Gastroesophageal sphincter (tissue), 4 donors: ENCODE data around the gene KIF1A. TPM values are rescaled to one million over a fixed set of nuclear protein-coding genes. Genes with fewer than 3 reads are reported as not detected.

ENCODE experiments used
- ATAC-seq: fragments of 150-250 bp; one replicate; pipeline ENCODE4 v1.9.1; 2016; ENCODE audit warnings: mild to moderate bottlenecking, moderate library complexity
- H3K27ac ChIP-seq, 4 donors: fragments of 200-600 bp; sonication (generic) in 3 of 4; 1 replicate in 3 of 4; 2 replicates in 1 of 4; pipeline ENCODE4 v1.5.1; 2016 to 2019
- H3K27me3 ChIP-seq: fragments of 200-600 bp; sonication (generic); one replicate; pipeline ENCODE4 v1.5.1; 2019
- H3K36me3 ChIP-seq, 2 donors: fragments of 200-600 bp; sonication (generic); one replicate each; pipeline ENCODE4 v1.5.1; 2019; ENCODE audit warnings: control low read depth in 1 of 2
- H3K4me1 ChIP-seq, 3 donors: fragments of 200-600 bp; sonication (generic); 1 replicate in 2 of 3; 2 replicates in 1 of 3; pipeline ENCODE4 v1.5.1; 2016 to 2019; ENCODE audit warnings: control low read depth in 2 of 3
- H3K4me3 ChIP-seq, 2 donors: fragments of 200-600 bp; sonication (generic); one replicate each; pipeline ENCODE4 v1.5.1; 2019; ENCODE audit warnings: mild to moderate bottlenecking in 1 of 2, moderate library complexity in 1 of 2
- H3K9me3 ChIP-seq, 3 donors: fragments of 200-600 bp; sonication (generic); one replicate each; pipeline ENCODE4 v1.5.1; 2017 to 2019; ENCODE audit warnings: control low read depth in 2 of 3
- EP300 ChIP-seq: sonication (generic); formaldehyde crosslinking; IDR thresholded peaks from one replicate; pipeline ENCODE4 v1.6.1; 2017; ENCODE audit warnings: antibody characterized with exemption, mild to moderate bottlenecking
- POLR2A ChIP-seq, 2 donors: fragments of 450-650 bp; IDR thresholded peaks; one replicate each; pipeline ENCODE4 v1.6.1; 2017; ENCODE audit warnings: antibody characterized with exemption in 2 of 2, mild to moderate bottlenecking in 2 of 2, moderate library complexity in 1 of 2
- POLR2AphosphoS5 ChIP-seq: sonication (generic); formaldehyde crosslinking; IDR thresholded peaks from one replicate; pipeline ENCODE4 v1.6.1; 2017; ENCODE audit warnings: antibody characterized with exemption
- WGBS, 2 donors: methylation state at CpG; one replicate each; pipeline ENCODE4 v1.1.5; 2018; ENCODE audit warnings: low coverage in 1 of 2; 5-methylcytosine and 5-hydroxymethylcytosine counted together
- total RNA-seq, 4 donors: library from RNA; depleted of rRNA; stranded (reverse); fragments of >200 nt; gene quantifications; one replicate each; pipeline ENCODE4 v1.1.0, GENCODE V29; 2016
- TF ChIP-seq, protein P1 (sequence below), 4 experiments: fragments of 200-600 bp in 2 of 4; fragments of 450-650 bp in 2 of 4; sonication (generic) in 1 of 4; IDR thresholded peaks; one replicate each; pipeline ENCODE4 v1.5.1; 2017 to 2019; ENCODE audit warnings: antibody characterized with exemption in 4 of 4, mild to moderate bottlenecking in 2 of 4, moderate library complexity in 2 of 4

Gene KIF1A
- total RNA-seq, 4 donors from 2014 or later, result 0.62 to 2.3 (median 1.6) TPM

DNA sequence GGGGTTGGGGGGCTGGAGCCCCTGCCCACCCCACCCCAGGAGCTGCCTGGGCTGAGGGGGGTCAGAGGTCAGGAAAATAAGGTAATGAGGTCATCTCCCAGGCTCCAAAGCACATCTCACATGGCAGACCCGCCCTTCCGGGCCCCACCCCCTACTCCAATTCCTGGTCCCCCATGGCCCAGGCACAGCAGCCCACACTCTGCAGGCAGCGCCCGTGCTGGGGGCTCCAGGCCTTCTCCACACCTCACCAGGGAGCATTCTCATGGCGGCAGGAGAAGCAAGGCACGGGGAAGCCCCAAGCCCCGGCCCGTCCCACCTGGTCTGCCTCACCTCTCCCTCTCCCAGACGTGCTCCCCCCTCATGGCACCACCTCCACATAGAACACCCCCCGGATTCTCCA lies 84.5 kb downstream of the KIF1A start:
- Histone ChIP-seq H3K9me3 (no peaks in the 10 kb centered on the region), H3K27ac (no peak overlapping the region), H3K4me1 (no peaks in the 10 kb centered on the region), H3K36me3 (no peaks in the 10 kb centered on the region), H3K4me3 (no peak overlapping the region), H3K27me3 (peaks cover 31% of the 10 kb centered on the region)
- TF ChIP-seq POLR2AphosphoS5, result no peak
- no peak for TF ChIP-seq POLR2A (IDR thresholded peaks at IDR 0.05)
- TF ChIP-seq, protein P1, sequence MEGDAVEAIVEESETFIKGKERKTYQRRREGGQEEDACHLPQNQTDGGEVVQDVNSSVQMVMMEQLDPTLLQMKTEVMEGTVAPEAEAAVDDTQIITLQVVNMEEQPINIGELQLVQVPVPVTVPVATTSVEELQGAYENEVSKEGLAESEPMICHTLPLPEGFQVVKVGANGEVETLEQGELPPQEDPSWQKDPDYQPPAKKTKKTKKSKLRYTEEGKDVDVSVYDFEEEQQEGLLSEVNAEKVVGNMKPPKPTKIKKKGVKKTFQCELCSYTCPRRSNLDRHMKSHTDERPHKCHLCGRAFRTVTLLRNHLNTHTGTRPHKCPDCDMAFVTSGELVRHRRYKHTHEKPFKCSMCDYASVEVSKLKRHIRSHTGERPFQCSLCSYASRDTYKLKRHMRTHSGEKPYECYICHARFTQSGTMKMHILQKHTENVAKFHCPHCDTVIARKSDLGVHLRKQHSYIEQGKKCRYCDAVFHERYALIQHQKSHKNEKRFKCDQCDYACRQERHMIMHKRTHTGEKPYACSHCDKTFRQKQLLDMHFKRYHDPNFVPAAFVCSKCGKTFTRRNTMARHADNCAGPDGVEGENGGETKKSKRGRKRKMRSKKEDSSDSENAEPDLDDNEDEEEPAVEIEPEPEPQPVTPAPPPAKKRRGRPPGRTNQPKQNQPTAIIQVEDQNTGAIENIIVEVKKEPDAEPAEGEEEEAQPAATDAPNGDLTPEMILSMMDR (IDR thresholded peaks at IDR 0.05), result no peak
- TF ChIP-seq EP300, result no peak
- WGBS, 2 donors, result 83% methylated on average over 1 of the region's 10 CpGs; no CpG with 5 or more reads in 1 of the 2 donors
- ATAC-seq, result no peak

DNA sequence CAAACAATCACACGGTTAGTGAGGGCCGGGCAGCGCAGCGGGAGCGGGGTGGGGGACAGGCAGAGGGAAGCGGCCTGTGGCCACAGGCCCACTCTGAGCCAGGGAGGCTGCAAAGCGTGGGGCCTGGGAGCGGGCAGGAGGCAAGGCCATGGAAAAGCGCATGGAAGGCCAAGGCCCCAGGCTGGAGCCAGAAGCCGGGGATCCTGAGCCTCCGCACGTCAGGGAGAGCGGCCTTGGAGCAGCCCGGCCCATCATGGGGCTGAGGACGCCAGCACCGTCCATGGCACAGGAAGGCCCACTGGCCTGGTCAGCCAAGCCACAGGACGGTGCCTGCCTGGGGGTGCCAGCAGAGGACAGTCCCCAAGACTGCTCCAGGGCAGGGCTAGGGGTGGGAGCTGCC lies 85.3 kb downstream of the KIF1A start:
- TF ChIP-seq EP300 (no peak), POLR2A (IDR thresholded peaks at IDR 0.05) (no peak), POLR2AphosphoS5 (no peak)
- TF ChIP-seq, protein P1 (IDR thresholded peaks at IDR 0.05), result no peak
- no peak for ATAC-seq
- Histone ChIP-seq H3K27me3 (peaks cover 37% of the 10 kb centered on the region), H3K9me3 (no peaks in the 10 kb centered on the region), H3K4me3 (no peak overlapping the region), H3K4me1 (no peaks in the 10 kb centered on the region), H3K27ac (no peak overlapping the region), H3K36me3 (no peaks in the 10 kb centered on the region)
- WGBS, 2 donors, result 92% methylated on average over 8 of the region's 17 CpGs; no CpG with 5 or more reads in 1 of the 2 donors

DNA sequence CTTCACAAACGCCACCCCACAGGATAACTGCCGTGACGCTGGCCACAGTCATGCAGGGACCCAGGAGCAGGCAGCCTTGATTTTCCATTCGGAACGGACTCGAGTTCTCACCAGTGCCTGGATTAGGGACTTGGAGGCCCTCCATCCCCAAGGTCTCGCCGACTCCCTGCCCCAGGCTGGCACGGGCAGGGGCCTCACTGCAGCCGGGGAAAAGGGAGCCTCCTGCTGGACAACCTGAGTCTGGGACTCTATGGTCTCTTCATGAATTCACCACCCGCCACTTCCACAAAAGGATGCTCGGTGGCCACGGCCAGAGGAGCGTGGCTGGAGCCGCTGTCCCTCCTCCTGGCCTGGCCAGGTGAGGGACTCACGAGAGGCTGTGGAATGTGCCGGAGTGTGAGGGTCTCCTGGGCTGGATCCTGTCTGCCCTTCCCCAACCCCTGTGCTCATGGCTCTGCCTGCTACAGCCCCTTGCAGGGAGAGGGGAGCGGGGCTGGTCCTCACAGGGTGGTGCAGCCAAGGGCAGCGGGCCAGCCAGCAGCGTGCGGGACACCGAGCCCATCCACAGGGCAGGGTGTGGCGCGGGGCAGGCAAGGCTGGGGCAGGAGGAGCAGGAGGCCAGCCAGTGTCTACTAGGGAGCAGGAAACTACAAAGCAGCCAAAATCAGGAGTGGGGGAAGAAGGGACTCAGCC lies 86.1 kb downstream of the KIF1A start:
- H3K27ac ChIP-seq, result no peak overlapping the region
- TF ChIP-seq EP300 (no peak), POLR2A (IDR thresholded peaks at IDR 0.05) (no peak), POLR2AphosphoS5 (no peak)
- TF ChIP-seq, protein P1 (IDR thresholded peaks at IDR 0.05), result no peak
- H3K4me3 ChIP-seq, result no peak overlapping the region
- H3K36me3 ChIP-seq, result no peaks in the 10 kb centered on the region
- ATAC-seq, result no peak
- peaks cover 44% of the 10 kb centered on the region for H3K27me3 ChIP-seq
- WGBS, 2 donors, result 66% methylated on average over 3 of the region's 24 CpGs; no CpG with 5 or more reads in 1 of the 2 donors
- no peaks in the 10 kb centered on the region for H3K4me1 ChIP-seq
- H3K9me3 ChIP-seq, result no peaks in the 10 kb centered on the region

DNA sequence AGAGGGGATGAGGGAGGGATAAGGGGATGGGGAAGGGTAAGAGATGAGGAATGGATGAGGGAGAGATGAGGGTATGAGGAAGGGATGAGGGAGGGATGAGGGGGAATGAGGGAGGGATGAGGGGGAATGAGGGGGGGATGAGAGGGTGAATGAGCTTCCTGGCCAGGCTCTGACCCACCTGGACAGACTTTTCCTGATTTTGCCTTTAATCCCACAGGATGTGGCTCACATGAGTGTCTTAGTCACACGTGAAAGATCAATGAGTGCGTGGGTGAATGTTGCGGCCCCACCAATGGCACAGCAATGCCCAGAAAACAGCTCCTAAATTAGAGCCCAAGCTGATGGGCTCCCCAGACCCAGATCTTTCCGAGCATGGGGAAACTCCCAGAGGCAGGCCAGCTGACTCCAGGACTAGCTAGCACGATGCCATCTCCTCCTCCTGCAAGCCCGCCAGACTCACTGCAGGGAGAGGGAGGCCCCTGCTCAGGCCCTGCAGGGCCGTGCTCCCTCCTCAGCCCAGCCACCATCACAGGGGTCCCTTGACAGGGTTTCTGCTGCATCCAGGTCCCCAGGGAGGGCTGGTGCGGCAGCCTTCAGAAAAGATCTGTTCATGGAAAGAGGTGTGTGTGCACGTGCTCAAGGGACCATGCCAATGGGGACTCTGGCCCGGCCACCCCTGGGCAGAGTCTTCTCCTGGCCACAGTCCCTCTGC lies 87.0 kb downstream of the KIF1A start:
- Histone ChIP-seq H3K4me1 (no peaks in the 10 kb centered on the region), H3K27ac (no peak overlapping the region), H3K9me3 (no peaks in the 10 kb centered on the region), H3K36me3 (no peaks in the 10 kb centered on the region), H3K27me3 (peaks cover 44% of the 10 kb centered on the region), H3K4me3 (no peak overlapping the region)
- TF ChIP-seq POLR2A (IDR thresholded peaks at IDR 0.05) (no peak), EP300 (no peak), POLR2AphosphoS5 (no peak)
- TF ChIP-seq, protein P1 (IDR thresholded peaks at IDR 0.05), result no peak
- ATAC-seq, result no peak
- WGBS, 2 donors, result 81% methylated on average over 3 of the region's 10 CpGs; no CpG with 5 or more reads in 1 of the 2 donors

DNA sequence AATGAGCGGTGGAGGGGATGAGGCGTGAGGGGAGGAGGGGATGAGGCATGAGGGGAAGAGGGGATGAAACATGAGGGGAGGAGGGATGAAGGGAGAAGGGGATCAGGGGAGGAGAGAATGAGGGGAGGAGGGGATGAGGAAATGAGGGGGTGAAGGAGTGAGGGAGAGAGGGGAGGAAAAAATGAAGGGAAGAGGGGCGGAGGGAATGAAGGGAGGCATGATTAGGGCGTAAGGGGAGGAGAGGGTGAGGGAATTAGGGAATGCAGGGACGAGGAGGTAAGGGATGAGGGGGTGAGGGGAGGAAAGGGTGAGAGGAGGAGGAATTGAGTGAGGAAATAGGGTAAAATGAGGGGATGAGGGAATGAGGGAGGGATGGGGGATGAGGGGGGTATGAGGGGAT lies 87.8 kb downstream of the KIF1A start:
- no peak for ATAC-seq
- Histone ChIP-seq H3K27me3 (peaks cover 42% of the 10 kb centered on the region), H3K36me3 (no peaks in the 10 kb centered on the region)

More for the DNA sequence above, 87.8 kb downstream of the KIF1A start:
- H3K4me1 ChIP-seq, result no peaks in the 10 kb centered on the region
- H3K9me3 ChIP-seq, result no peaks in the 10 kb centered on the region
- TF ChIP-seq EP300, result no peak
- TF ChIP-seq POLR2A (IDR thresholded peaks at IDR 0.05), result no peak
- TF ChIP-seq, protein P1 (IDR thresholded peaks at IDR 0.05), result no peak
- no peak for TF ChIP-seq POLR2AphosphoS5
- no peak overlapping the region for H3K4me3 ChIP-seq
- H3K27ac ChIP-seq, result no peak overlapping the region
- 89% methylated on average over 5 of the region's 5 CpGs; no CpG with 5 or more reads in 1 of the 2 donors for WGBS, 2 donors
